CD4-positive, alpha-beta T cell treated with Interleukin-15 for 1 hour (primary cell): ENCODE data around the gene FAM241B.

Experiments used
- DNase-seq: peaks from one replicate; pipeline ENCODE4 v3.0.0-alpha.2; 2020

Gene FAM241B

GRCh38 chr10:69668721-69669120 lies 38.7 kb downstream of the FAM241B start:
- no peak for DNase-seq

DNA sequence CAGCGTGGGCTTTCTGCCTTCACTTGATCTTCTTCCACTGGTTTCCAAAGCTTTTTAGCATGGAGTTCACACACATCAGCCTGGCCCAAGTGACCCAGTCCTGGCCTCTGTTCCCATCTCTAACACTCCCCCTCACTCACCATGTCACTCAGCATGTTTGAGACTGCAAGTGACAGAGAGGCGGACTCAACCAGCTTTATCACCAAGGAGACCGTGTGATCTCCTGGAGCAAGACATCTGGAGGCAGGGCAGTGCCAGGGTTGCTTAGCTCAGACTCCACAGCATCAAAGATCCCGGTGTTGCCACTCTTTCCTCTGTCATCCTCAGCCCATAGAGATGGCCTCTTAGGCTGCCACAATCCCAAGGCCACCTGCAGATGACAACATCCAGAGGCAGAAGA lies 39.4 kb downstream of the FAM241B start:
- no peak for DNase-seq

DNA sequence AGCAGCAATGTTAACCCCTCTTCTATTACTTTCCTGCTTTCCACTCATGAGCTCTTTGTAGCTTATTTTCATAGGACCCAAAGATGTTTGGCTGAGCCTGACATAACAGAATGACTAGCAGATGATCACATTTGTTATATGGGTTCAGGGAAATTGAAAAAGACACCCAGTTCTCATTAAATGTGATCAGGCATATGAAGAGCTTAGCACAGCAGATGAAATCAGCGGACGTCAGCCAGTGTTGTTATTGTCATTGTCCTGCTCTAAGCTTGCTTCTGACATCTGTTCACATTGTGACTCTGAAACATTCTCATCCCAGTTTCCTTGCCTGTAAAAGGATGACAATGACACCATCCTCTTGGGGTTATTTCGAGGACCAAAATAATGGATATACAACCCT lies 43.5 kb downstream of the FAM241B start:
- no peak for DNase-seq

DNA sequence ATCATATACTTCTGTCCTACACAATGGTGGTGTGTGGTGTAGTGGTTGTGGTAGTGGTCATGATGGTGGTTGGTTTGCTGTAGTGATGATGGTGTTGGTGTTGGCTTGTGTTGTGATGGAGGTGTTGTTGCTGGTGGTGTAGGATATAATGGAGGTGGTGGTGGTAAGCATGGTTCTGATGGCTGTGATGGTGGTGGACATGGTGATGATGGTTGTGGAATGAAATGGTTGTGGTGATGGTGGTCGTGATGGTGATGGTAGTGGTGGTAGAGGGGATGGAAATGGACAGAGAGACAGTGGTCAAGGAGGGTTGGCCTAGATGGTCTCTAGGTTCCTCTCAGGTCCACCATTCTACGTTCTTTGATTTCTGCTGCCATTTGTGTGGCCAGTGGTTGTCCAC lies 44.7 kb downstream of the FAM241B start:
- DNase-seq: no peak

DNA sequence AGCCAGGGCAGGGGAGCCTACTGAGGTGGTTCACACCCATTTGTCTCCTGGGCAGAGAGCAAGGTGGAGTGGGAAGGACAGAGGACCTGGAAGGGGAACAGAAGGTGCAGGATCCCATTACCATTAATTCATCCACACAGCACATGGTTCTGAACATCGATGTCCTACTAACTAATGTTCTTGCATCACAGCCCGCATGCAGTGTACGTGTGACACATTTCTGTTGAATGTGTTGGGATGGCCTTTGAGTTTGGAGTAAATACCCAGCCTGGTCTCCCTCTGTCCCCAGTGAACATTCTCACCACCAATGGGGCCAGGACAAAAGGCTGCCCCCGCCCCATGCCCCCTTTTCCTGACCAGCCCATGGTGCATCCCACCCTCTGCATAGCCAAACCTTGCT lies 46.3 kb downstream of the FAM241B start:
- no peak for DNase-seq

DNA sequence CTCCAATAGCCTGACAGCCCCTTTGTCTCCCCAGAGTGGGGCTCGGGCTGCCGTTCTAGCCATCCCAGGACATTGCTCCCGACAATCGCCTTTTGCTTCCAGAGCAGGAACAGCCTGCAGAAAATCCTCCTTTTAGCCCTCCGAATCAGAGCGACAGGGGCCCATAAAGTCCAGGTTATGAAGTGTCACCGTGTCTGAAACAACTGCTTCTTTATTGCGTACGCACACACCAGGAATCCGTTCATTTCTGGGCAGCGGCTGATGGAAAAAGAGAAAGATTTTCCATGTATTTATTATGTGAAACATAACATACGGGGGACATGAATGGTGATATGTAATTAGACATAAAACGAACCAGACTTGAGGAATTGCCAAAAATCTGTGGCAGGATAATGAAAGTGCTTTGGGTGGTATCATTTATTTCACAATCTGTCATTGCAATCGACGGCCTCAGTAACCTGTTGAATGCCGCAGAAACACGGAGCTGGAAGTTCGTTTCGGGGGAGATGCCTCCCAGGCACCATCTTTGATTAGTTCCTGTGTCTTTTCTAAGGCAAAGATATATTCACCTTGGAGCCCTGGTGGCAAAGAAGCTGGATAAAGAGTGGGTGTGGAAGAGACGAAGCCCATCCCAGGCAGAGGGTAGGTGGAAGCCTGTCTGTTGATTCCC lies 48.1 kb downstream of the FAM241B start:
- no peak for DNase-seq

DNA sequence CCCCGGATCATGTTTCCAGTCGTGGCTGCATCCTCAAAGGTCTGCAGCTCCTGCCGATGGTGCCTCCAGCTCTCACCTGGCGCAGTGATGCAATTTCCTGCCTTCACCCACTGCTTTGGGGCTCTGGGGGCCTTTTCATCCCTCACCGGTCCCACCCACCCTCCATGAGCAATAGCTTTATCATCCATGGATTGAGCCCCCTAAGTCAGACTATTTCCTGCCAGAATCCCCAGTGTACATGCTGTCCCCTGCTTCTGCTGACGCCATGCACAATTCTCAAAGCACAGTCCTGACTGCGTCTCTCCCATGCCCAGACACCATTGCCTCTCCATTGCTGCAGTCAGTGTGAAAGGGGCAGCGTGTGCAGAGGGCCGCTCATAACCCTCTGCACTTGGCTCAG lies 49.7 kb downstream of the FAM241B start:
- no peak for DNase-seq

- DNase-seq: no peak
Measured at GRCh38 chr10:69680610-69681009, 50.6 kb downstream of the FAM241B start.

GRCh38 chr10:69681436-69681835 lies 51.4 kb downstream of the FAM241B start:
- no peak for DNase-seq

DNA sequence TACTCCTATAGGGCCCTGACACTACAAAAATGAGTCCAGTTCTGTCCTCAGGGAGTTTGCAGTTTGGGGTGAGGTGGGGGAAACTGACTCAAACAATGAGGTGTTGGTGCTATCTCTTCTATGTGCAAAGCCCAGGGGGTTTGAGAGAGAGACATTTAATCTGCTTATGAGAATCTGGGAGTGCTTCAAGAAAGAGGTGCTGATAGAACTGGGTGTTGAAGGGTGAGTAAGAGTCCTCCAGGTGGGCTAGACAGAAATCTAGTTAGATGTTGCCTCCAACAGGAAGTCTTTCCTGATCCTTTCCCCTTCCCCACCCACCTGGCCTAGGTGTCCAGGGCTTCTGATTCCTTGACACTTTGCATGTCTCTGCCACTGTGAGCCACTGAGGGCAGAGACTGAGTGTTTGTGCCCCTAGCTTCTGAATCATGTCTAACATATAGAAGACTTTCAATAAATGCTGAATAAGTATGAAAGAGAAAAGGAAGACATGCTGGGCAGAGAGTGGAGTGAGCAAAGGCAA lies 53.0 kb downstream of the FAM241B start:
- DNase-seq: no peak
